Measurements from ENCODE around the gene CASP3. TPM values are rescaled to one million over a fixed set of nuclear protein-coding genes. Genes with fewer than 3 reads are reported as not detected.
"Not testable (repeated sequence)": the region's sequence is repeated elsewhere in the genome, so short reads cannot be mapped to it uniquely, and the experiment has no call there.

Gene CASP3
- polyA plus RNA-seq, 1 of the 3 experiments (the other 2 are of a cell fraction), result 15.5 TPM

DNA sequence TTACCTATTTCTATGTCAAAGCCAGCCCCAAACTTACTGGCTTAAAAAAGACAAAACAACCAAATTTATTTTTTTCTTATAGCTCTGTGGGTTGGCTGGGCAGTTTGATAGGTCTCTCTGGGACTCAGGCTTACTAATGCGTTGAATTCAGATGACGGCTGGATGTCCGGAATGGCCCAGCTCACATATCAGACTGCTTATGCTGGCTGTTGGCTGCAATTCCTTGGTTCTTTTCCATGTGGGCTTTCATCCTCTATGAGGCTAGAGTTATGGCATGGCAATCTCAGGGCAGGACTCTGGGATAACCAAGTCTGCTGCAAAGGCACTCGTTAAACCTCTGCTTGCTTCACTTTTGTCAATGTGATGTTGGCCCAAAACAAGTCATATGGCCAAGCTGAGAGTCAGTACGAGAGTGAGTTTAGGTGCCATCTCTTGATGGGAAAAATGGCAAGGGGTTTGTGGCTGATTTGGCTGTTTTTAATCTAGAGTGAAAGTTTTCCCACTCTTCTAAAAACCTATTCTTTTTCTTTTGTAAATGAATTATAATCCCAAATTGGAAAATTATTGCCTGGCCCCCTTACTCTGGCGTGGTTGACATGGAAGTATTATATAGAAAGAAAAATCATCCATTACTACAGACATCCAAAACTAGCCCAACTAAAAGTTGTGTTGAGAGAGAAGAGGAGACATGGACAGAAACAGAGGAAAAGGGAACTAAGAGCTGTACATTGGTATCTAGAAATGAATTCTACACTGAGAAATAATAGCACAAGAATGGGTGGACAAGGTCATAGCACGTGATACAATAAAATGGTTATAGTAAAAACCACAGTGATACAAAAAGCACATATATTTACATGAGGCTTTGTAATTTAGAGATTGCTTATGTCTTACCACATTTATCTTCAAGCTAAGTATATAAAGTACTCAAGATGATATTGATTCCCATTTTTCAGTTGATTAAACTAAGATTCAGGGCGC lies 6.9 kb upstream of the CASP3 start:
- POLR2A ChIA-PET, result no interaction called here
- Histone ChIP-seq H4K20me1 (ENCODE audit: insufficient read depth) (no peaks in the 10 kb centered on the region), H2AFZ (ENCODE audit: low read depth) (no peak overlapping the region), H3K9me2 (no peaks in the 10 kb centered on the region), H3K27me3 (ENCODE audit: insufficient read depth) (no peaks in the 10 kb centered on the region), H3K27ac (ENCODE audit: low read depth in 2 of 2, low read length in 1 of 2) (no peak overlapping the region), H3K9ac (no peak overlapping the region), H3K9me3 (no peaks in the 10 kb centered on the region), H3K79me2 (ENCODE audit: insufficient read depth) (no peaks in the 10 kb centered on the region), H3K4me3 (ENCODE audit: low read depth in 2 of 2, low read length in 1 of 2) (no peak overlapping the region), H3K4me1 (ENCODE audit: control insufficient read depth in 1 of 2, insufficient read depth in 2 of 2, low read depth in 1 of 2, low read length in 1 of 2) (no peaks in the 10 kb centered on the region), H3K36me3 (replicated peaks in 1 of 2; ENCODE audit: control insufficient read depth in 1 of 2, insufficient read depth in 2 of 2, low read length in 1 of 2) (peaks cover 9 to 12% of the 10 kb centered on the region in 2 experiments), H3F3A (replicated peaks; ENCODE audit: insufficient read depth) (no peaks in the 10 kb centered on the region), H3K4me2 (no peak overlapping the region)
- TF ChIP-seq EP300 (IDR thresholded peaks at IDR 0.05; ENCODE audit: borderline replicate concordance in 1 of 2, low read depth in 1 of 2, low read length in 1 of 2) (no peak), SIN3A (IDR thresholded peaks at IDR 0.05; ENCODE audit: borderline replicate concordance, low read depth, low read length) (no peak), GATA2 (CRISPR knock-in tag; IDR thresholded peaks at IDR 0.05) (no peak), MAX (IDR thresholded peaks at IDR 0.05; ENCODE audit: low read depth) (no peak), TEAD4 (IDR thresholded peaks at IDR 0.05; ENCODE audit: borderline replicate concordance, insufficient read depth) (no peak), FOXJ3 (CRISPR knock-in tag; IDR thresholded peaks at IDR 0.05) (no peak)
- TF ChIP-seq, protein P1, sequence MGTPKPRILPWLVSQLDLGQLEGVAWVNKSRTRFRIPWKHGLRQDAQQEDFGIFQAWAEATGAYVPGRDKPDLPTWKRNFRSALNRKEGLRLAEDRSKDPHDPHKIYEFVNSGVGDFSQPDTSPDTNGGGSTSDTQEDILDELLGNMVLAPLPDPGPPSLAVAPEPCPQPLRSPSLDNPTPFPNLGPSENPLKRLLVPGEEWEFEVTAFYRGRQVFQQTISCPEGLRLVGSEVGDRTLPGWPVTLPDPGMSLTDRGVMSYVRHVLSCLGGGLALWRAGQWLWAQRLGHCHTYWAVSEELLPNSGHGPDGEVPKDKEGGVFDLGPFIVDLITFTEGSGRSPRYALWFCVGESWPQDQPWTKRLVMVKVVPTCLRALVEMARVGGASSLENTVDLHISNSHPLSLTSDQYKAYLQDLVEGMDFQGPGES (IDR thresholded peaks at IDR 0.05; ENCODE audit: low read depth, low read length), result no peak
- 97% methylated on average over 8 of the region's 8 CpGs for WGBS (ENCODE audit: low lambda C conversion rate)
- no peak for DNase-seq
- CTCF ChIA-PET, result no interaction called here

DNA sequence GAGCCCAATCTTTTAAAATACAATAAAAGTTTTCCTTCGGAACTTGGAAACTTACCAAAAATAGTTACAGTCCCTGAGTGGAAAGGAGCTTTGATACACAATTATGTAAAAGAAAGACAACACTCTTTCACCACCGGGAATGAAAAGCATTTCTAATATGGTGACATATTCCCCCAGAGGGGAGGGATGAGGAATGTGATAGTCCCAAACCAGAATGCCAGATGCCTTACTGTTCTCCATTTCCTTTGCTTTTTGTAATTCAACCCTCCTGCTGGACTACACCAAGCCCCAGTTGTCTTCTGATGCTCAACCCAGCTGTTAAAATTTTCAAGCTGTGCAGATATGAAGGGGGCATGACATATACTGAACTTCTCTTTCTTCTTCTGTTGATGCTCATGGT lies 4.4 kb upstream of the CASP3 start:
- POLR2A ChIA-PET, result no interaction called here

GRCh38 chr4:184652681-184653080 lies 3.4 kb upstream of the CASP3 start:
- H3K36me3 ChIP-seq (replicated peaks in 1 of 2; ENCODE audit: control insufficient read depth in 1 of 2, insufficient read depth in 2 of 2, low read length in 1 of 2); H3K27ac ChIP-seq (ENCODE audit: low read depth in 2 of 2, low read length in 1 of 2); POLR2A ChIA-PET; H3F3A ChIP-seq (replicated peaks; ENCODE audit: insufficient read depth); H3K9ac ChIP-seq; H3K4me3 ChIP-seq (ENCODE audit: low read depth in 2 of 2, low read length in 1 of 2); H3K4me1 ChIP-seq (ENCODE audit: control insufficient read depth in 1 of 2, insufficient read depth in 2 of 2, low read depth in 1 of 2, low read length in 1 of 2); H3K9me3 ChIP-seq; H3K9me2 ChIP-seq; DNase-seq; H2AFZ ChIP-seq (ENCODE audit: low read depth); CTCF ChIA-PET; H3K27me3 ChIP-seq (ENCODE audit: insufficient read depth); H4K20me1 ChIP-seq (ENCODE audit: insufficient read depth); H3K4me2 ChIP-seq: not testable (repeated sequence)
- H3K79me2 ChIP-seq (ENCODE audit: insufficient read depth), result peaks cover 23% of the 10 kb centered on the region

More for the DNA sequence above, 4.4 kb upstream of the CASP3 start:
- H3K4me2 ChIP-seq, result no peak overlapping the region
- peaks cover 14% of the 10 kb centered on the region for H3K79me2 ChIP-seq (ENCODE audit: insufficient read depth)
- CTCF ChIA-PET, result no interaction called here
- no peak for DNase-seq
- WGBS (ENCODE audit: low lambda C conversion rate), result 48% methylated on average over 2 of the region's 2 CpGs
- TF ChIP-seq TCF12 (IDR thresholded peaks at IDR 0.05) (peak; percentile 44), ELF1 (IDR thresholded peaks at IDR 0.05) (no peak)
- peaks cover 4 to 5% of the 10 kb centered on the region in 2 experiments; a peak in 2 of 4 replicates for H3K4me1 ChIP-seq (ENCODE audit: control insufficient read depth in 1 of 2, insufficient read depth in 2 of 2, low read depth in 1 of 2, low read length in 1 of 2)
- no peaks in the 10 kb centered on the region for H3F3A ChIP-seq (replicated peaks; ENCODE audit: insufficient read depth)
- H3K9me2 ChIP-seq, result no peaks in the 10 kb centered on the region
- no peak overlapping the region for H3K27ac ChIP-seq (ENCODE audit: low read depth in 2 of 2, low read length in 1 of 2)
- H3K4me3 ChIP-seq (ENCODE audit: low read depth in 2 of 2, low read length in 1 of 2), result no peak overlapping the region
- no peaks in the 10 kb centered on the region for H3K27me3 ChIP-seq (ENCODE audit: insufficient read depth)
- peaks cover 0 to 4% of the 10 kb centered on the region in 2 experiments for H3K36me3 ChIP-seq (replicated peaks in 1 of 2; ENCODE audit: control insufficient read depth in 1 of 2, insufficient read depth in 2 of 2, low read length in 1 of 2)
- no peak overlapping the region for H3K9ac ChIP-seq
- H3K9me3 ChIP-seq, result no peaks in the 10 kb centered on the region
- no peak overlapping the region for H2AFZ ChIP-seq (ENCODE audit: low read depth)
- no peaks in the 10 kb centered on the region for H4K20me1 ChIP-seq (ENCODE audit: insufficient read depth)
